ENCODE data around the gene PRAMEF18.
"Not testable (repeated sequence)": the region's sequence is repeated elsewhere in the genome, so short reads cannot be mapped to it uniquely, and the experiment has no call there.

DNA sequence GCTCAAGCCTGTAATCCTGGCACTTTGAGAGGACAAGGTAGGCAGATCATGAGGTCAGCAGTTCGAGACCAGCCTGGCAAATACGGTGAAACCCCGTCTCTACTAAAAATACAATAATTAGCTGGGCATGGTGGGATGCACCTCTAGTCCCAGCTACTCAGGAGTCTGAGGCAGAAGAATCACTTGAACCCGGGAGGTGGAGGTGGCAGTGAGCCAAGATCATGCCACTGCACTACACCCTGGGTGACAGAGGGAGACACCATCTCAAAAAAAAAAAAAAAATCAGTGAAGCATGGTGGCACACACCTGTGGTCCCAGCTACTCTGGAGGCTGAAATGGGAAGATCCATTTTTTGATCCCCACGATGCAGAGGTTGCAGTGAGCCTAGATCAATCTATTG, 4.1 kb upstream of the PRAMEF18 start:
- TF ChIP-seq, protein P1, sequence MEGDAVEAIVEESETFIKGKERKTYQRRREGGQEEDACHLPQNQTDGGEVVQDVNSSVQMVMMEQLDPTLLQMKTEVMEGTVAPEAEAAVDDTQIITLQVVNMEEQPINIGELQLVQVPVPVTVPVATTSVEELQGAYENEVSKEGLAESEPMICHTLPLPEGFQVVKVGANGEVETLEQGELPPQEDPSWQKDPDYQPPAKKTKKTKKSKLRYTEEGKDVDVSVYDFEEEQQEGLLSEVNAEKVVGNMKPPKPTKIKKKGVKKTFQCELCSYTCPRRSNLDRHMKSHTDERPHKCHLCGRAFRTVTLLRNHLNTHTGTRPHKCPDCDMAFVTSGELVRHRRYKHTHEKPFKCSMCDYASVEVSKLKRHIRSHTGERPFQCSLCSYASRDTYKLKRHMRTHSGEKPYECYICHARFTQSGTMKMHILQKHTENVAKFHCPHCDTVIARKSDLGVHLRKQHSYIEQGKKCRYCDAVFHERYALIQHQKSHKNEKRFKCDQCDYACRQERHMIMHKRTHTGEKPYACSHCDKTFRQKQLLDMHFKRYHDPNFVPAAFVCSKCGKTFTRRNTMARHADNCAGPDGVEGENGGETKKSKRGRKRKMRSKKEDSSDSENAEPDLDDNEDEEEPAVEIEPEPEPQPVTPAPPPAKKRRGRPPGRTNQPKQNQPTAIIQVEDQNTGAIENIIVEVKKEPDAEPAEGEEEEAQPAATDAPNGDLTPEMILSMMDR (conservative IDR thresholded peaks at IDR 0.05 in 1 of 2, IDR thresholded peaks at IDR 0.05 in 1 of 2; ENCODE audit: extremely low read depth in 1 of 2, insufficient read depth in 1 of 2, low read depth in 1 of 2, low read length in 2 of 2), result not testable (repeated sequence)
- TF ChIP-seq EZH2 (IDR thresholded peaks at IDR 0.05; ENCODE audit: borderline replicate concordance, low read length), result not testable (repeated sequence)
